DND-41 (cell line): ENCODE results near the gene CALB2.

Experiments used
- EZH2 ChIP-seq: IDR thresholded peaks from 3 replicates; pipeline ENCODE4 v1.6.1; 2012; ENCODE audit warnings: borderline replicate concordance, low read depth, mild to moderate bottlenecking, moderate library complexity, low read length, inconsistent platforms; ENCODE audit not compliant: severe bottlenecking
- TF ChIP-seq, protein P1 (sequence below): IDR thresholded peaks from 2 replicates; pipeline ENCODE4 v1.5.1; 2012; ENCODE audit warnings: borderline replicate concordance, low read length, moderate library complexity, mild to moderate bottlenecking; ENCODE audit not compliant: poor library complexity, severe bottlenecking; ENCODE audit errors: extremely low read depth

GRCh38 chr16:71339236-71340171 is 19.0 kb upstream of the CALB2 start:
- TF ChIP-seq, protein P1, sequence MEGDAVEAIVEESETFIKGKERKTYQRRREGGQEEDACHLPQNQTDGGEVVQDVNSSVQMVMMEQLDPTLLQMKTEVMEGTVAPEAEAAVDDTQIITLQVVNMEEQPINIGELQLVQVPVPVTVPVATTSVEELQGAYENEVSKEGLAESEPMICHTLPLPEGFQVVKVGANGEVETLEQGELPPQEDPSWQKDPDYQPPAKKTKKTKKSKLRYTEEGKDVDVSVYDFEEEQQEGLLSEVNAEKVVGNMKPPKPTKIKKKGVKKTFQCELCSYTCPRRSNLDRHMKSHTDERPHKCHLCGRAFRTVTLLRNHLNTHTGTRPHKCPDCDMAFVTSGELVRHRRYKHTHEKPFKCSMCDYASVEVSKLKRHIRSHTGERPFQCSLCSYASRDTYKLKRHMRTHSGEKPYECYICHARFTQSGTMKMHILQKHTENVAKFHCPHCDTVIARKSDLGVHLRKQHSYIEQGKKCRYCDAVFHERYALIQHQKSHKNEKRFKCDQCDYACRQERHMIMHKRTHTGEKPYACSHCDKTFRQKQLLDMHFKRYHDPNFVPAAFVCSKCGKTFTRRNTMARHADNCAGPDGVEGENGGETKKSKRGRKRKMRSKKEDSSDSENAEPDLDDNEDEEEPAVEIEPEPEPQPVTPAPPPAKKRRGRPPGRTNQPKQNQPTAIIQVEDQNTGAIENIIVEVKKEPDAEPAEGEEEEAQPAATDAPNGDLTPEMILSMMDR, result no peak
- no peak for TF ChIP-seq EZH2
